Activated naive CD4-positive, alpha-beta T cell treated with Interleukin-2 at 50 U/mL for 16 hours (primary cell): ENCODE results near the gene KCTD21.
"Not testable (repeated sequence)": the region's sequence is repeated elsewhere in the genome, so short reads cannot be mapped to it uniquely, and the experiment has no call there.

Experiments
- DNase-seq: peaks from one replicate; pipeline ENCODE4 v3.0.0-alpha.2; 2020

Gene KCTD21

DNA sequence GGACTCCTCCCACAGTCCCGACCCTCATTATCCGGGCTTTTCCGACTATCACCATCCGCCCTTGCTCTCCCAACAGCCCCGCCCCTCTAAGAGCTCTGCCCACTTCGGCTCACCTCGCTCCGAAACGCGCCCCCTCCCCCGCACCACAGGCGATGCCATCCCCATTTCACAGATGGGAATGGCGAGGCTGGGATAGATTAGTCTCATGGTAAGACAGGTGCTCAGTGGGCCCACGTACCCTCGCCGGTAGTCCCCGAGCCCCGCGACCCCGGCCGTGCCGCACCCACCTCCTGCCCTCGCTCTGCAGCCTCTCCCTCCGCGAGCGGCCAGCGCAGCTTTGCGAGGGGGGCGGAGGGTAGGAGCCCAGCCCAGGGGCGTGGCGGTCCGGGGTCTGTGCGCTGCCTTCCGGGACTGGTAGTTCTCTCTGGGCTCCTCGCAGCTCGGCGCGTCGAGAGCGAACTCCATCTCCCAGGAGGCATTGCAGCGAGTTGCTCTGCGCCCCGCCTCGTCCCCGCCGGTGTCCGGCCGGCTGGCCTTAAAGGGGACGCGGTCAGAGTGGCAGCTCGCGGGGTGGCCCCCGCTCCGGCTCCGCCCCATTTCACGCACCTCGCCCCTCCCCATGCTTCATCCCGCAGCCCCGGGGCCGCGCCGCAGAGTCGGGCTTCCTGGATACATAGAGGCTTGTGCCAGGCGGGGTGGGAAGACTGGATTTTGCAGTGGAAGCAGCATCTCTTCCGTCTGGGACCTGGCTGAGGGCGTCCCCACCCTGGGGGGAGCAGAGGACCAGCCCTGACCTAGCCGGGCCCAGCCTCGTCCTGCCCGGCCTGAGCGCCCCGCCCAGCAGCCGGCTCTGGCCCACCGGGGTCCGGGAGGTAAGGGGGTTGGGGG is at the start of gene KCTD21, which contains the start of gene USP35:
Gene KCTD21, minus strand, starts transcription at position 341 of the 888 bp plus-strand sequence. CDS start 14,072 bp downstream, outside the sequence.
Gene USP35, plus strand, starts transcription at position 634 of the 888 bp plus-strand sequence. CDS start 7,327 bp downstream, outside the sequence.
- DNase-seq: peak; percentile 95

GRCh38 chr11:78237293-78238046 is 49.0 kb upstream of the KCTD21 start:
- no peak for DNase-seq

GRCh38 chr11:78234006-78234405 is 45.6 kb upstream of the KCTD21 start:
- no peak for DNase-seq

DNA sequence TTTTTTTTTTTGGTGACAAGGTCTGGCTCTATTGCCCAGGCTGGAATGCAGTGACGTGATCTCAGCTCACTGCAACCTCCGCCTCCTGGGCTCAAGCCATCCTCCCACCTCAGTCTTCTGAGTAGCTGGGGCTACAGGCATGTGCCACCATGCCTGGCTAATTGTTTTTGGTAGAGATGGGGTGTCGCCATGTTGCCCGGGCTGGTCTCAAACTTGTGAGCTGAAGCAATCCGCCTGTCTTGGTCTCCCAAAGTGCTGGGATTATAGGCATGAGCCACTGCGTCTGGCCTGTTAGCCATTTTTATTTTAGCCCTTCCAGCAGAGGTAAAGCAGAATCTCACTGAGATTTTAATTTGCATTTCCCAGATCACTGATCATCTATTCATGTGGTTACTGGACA is 44.6 kb upstream of the KCTD21 start:
- DNase-seq: not testable (repeated sequence)

DNA sequence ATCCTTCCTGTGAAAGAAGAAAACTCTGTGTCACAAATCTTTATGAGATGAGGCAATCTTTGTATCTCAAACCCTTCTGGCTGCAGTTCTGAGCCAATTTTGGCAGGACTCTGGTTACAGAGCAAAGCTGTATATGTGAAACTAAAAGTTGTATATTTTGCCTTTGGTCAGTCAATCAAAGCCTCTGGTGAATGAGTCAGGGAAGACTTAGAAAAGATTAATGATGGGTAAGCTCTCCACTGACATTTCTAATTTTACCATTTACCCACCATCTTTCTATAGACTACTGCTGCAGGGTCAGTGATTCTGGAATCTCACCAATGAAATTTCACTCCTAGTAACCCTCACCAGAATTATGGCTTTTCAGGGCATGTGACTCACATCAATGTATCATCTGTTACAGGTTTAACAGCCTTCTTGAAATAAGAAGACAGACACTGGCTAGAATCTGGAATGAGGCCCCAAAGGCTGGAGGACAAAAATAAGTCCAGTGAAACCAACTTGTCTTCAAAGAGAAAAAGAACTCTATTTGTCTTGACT is 43.6 kb upstream of the KCTD21 start:
- DNase-seq: no peak

GRCh38 chr11:78230161-78230877 is 41.9 kb upstream of the KCTD21 start:
- DNase-seq: no peak

DNA sequence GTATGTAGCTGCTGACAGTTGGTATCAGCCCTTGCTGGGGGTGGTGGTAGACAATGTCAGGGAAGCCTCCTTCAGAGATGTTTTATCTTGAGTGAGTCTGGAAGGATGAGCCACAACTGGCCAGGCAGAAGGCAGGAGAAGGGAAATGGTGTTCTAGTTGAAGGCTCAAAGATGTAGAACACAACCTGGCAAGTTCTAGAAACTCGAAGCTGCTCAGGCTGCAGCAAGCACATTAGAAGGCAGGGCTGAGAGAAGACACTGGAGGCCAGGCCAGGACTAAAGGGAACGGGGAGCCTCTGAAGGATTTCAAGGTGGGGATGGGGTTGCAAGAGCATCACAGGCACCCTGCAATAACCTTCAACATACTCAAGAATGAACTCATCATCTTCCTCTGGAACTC is 40.7 kb upstream of the KCTD21 start:
- no peak for DNase-seq

GRCh38 chr11:78228467-78228866 is 40.0 kb upstream of the KCTD21 start:
- DNase-seq: no peak

DNA sequence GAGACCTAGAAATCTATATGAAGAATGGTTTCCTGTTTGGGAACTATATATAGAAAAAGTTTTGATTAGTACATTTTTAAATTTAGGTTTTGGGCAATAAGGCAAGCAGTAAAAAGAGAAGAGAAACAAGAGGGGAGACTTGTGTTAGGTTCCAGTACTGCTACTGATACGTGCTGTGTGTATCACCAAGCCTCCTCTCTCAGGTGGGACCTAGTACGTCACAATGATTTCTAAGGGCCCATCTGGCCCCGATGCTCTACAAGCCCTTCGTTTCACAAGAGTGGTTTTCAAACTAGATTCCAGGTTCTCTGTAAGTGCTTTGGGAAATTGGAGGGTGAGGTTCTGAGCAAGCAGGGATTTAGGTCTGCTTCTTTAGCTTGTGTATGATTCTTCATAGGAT is 39.5 kb upstream of the KCTD21 start:
- no peak for DNase-seq

DNA sequence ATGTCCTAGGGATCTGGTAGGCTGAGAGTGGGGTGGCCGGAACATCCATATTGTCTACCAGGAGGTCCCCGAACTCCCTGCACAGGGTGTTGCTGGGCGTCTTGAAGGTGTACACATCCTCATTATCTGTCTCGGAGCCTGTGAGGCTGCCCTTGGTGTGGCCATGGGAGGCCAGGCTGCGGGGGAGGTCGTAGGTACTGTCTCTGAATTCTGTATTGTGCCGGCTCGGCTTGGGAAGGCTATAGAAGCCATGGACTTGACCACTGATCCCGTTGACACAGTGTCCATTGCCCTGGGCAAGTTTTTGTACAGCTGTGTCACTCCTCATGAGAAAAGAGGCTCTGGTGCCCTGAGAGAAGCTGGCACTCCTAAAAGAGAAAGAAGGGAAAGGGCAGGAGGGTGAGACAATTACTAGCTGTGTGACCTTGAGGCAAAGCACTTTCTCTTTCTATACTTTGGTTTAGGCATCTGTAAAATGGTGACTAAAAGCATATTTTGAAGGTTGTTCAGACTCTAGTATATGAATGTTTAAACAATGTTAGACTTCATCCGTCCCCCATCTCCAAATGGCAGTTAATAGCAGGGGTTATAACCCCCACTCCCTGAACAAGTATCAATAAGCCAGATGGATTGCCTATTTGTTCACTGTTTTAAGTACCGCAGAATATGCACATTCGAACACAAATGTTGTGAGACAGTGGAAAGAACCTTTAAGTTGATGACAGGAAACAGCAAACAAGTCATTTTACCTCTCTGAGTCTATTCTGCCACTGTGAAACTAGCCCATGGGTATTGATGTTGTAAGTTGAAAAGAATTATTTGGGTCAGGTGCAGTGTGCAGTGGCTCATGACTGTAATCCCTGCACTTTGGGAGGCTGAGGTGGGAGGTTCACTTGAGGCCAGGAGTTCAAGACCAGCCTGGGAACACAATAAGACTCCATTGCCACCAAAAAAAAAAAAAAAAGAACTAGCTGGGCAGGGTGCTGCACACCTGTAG is 38.6 kb upstream of the KCTD21 start:
- DNase-seq: no peak

GRCh38 chr11:78224906-78225420 is 36.5 kb upstream of the KCTD21 start:
- DNase-seq: no peak

GRCh38 chr11:78224506-78224905 is 36.1 kb upstream of the KCTD21 start:
- no peak for DNase-seq

DNA sequence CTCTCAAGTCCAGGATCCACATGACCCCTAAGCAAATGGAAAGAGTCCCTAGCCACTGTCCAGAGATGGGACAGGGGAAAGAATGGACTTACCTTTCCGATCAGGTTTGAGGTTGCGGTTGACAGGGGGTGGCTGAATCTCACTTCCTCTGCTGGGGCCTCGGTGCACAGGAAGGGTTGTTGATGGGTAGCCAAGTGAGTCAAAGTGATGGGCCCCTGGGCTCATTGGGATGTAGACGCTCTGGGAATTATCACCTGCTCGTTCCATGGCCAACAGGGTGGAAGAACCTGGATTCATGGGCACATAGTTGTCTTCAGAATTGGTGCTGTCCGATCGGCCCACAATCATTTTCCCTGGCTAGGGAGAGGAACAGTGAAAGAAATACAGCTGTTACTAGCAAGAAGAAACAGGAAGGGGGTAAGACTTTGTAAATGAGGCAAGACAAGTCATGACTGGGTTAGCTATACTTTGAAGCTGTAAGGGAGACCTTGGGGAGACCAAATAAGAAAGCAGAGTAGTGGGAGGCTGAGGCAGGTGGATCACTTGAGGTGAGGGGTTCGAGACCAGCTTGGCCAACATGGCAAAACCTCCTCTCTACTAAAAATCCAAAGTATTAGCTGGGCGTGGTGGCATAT is 35.0 kb upstream of the KCTD21 start:
- DNase-seq: no peak

- DNase-seq: not testable (repeated sequence)
These were observed 34.3 kb upstream of the KCTD21 start for GRCh38 chr11:78222726-78223125.

DNA sequence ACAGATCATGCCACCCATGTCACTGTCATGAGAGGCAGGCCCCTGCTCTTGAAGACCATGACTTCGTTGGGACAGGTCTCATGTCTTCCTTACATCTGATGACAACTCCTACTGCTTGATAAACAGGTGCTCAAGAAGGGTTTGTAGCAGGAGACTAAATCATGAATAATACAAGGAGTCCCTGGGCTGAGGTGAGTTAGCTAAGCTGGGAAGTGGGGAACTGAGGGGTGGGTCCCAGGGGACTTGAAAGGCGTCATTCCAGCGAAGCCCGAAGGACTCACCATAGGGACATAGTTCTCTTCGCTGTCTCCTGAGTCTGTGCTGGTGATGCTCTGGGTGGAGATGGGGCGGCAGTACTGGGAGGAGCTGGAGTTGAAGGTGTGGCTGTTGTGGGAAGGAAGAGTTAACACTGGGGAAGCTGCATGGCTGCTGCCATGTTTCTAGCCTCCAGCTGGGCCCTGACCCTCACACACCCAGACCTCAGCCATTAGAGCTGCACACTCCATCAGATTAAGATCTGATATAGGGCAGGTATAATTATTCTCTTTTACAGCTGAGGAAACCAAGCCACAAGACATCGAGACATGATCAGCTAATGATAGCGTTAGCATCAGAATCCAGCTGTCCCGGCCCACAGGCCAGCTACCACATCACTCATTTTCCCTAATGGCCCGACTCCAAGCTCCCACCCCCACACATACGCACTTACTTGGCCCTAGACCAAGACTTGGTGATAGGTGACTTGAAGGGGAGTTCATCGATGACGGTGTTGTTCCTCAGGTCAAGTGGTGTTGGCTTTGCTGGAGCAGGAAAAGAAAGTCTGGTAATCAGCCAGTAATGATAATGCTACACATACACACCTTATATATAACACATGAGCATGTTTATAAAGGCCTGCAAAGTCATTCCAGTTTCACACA is 33.2 kb upstream of the KCTD21 start:
- DNase-seq: no peak

- no peak for DNase-seq
These were observed 32.1 kb upstream of the KCTD21 start for GRCh38 chr11:78220218-78221157.

DNA sequence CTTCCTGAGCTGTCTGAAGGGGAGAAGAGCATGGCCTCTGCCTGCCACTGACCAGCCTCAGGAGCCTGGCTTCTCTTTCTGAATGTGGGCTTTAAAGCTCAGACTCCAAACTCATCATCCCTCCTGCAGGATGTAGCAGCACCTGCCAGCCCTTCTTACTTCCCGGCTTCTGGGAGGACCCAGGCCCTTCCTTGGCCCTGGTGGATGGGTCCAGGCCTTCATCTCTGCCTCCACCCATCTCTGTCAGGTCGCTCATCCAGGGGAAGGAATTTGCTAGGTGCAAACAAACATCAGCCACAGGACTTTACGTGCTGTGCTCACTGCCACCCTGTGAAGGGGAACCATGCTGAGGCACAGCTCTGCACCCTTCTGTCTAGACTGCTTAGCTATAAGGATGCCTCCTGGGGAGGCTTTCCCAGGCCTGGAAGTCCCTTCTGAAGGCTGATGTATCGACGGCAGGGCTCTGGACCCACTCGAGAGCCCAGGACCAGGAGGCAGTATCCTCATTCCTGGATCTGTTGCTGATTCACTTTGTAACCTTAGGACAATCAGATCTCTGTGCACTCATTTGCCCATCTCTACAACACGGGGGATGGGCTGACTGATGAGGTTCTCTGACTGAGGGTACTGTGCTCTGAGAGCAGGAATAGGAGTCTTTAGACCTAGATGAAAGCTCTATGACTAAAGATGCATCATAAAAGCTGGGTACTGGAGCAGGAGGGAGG is 31.2 kb upstream of the KCTD21 start:
- DNase-seq: no peak
